Ecto neural progenitor cell (in vitro differentiated cells): ENCODE measurements around the gene RBM15B.
A peak's percentile ranks its signal among the peaks of the same experiment; 100 is the strongest.
"Not testable (repeated sequence)": the region's sequence is repeated elsewhere in the genome, so short reads cannot be mapped to it uniquely, and the experiment has no call there.

Experiments
- DNase-seq: peaks from one replicate; pipeline ENCODE4 v3.0.0-alpha.2; 2018; ENCODE audit warnings: low spot score

Gene RBM15B, protein sequence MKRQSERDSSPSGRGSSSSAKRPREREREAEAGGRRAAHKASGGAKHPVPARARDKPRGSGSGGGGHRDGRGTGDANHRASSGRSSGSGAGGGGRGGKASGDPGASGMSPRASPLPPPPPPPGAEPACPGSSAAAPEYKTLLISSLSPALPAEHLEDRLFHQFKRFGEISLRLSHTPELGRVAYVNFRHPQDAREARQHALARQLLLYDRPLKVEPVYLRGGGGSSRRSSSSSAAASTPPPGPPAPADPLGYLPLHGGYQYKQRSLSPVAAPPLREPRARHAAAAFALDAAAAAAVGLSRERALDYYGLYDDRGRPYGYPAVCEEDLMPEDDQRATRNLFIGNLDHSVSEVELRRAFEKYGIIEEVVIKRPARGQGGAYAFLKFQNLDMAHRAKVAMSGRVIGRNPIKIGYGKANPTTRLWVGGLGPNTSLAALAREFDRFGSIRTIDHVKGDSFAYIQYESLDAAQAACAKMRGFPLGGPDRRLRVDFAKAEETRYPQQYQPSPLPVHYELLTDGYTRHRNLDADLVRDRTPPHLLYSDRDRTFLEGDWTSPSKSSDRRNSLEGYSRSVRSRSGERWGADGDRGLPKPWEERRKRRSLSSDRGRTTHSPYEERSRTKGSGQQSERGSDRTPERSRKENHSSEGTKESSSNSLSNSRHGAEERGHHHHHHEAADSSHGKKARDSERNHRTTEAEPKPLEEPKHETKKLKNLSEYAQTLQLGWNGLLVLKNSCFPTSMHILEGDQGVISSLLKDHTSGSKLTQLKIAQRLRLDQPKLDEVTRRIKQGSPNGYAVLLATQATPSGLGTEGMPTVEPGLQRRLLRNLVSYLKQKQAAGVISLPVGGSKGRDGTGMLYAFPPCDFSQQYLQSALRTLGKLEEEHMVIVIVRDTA

DNA sequence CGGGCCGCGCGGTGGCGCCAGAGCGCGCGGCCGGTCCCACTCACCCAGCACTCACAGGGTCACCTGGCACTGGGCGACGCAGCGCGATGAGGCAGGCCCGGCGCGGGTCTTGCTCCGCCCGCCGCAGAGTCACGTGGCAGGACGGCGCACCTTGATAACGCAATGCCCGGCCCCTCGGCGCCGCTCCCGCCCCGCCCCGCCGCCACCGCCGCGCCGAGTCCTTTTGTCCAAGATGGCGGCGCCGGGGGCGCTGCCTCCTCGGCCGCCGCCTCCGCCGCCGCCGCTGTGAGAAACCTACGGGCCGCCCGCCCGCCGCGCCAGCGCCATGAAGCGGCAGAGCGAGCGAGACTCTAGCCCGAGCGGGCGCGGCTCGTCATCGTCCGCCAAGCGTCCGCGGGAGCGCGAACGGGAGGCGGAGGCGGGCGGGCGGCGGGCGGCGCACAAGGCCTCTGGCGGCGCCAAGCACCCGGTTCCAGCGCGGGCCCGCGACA lies at the start of gene RBM15B:
TSS of gene RBM15B (plus strand) at position 211 of the 491 bp plus-strand sequence. CDS start at position 326, 115 bp downstream.
- peak; percentile 99 for DNase-seq

DNA sequence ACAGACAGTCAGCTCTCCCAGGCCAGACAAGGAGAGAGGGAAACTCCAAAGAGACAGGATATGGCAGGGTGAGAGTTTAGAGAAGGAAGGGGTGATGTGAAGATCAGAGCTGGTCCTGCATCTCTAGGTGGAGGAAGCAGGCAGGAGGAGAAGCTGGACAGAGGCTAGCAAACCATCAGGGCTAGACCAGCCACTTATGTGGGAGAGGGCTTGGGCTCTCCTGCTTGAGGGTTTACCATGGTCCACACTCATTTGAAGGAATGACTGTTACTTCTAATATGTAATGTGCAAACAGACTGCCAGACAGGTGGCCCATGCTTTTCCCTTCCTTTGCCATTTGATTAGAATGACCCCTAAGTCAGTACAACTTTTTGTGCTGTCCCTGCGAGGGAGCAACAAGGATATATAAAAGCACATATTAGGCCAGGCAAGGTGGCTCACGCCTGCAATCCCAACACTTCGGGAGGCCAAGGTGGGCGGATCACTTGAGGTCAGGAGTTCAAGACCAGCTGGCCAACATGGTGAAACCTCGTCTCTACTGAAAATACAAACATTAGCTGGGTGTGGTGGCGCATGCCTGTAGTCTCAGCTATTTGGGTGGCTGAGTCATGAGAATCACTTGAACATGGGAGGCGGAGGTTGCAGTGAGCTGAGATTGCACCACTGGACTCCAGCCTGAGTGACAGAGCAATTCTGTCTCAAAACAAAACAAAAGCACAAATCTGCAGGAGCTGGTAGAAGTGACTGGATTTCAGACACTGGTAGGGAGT lies 47.0 kb upstream of the RBM15B start:
- DNase-seq, result no peak

DNA sequence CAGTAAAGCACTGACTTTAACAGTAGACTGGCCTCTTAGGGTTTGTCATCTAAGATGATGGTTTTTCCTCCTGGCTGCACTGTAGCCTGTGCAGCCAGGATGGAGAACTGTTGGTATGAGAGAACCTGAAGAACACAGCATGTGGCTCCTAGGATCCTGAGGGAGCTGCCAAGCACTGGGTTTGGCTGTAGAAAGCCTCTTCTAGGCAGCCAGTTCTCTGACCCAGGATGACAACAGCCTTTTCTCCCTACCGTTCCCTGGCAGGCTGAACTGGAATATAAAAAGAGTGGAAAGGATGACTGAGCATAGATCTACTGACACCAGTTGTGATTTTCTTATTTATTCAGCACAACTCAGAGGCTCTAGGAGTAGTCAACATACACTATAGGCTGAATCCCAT lies 40.3 kb upstream of the RBM15B start:
- no peak for DNase-seq

DNA sequence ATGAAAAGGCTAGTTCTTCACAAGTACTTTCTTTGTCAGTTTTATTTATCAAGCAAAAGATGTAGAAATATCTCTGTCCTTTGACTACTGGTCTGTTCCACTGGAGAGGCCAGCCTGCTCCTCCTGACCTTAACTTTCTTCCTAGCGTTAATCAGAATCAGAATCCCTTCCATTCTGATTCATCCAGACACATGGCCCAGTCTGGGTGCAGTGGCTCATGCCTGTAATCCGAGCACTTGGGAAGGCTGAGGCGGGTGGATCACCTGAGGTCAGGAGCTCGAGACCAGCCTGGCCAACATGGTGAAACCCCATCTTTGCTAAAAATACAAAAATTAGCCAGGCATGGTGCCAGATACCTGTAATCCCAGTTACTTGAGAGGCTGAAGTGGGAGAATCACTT lies 38.0 kb upstream of the RBM15B start:
- DNase-seq, result no peak

DNA sequence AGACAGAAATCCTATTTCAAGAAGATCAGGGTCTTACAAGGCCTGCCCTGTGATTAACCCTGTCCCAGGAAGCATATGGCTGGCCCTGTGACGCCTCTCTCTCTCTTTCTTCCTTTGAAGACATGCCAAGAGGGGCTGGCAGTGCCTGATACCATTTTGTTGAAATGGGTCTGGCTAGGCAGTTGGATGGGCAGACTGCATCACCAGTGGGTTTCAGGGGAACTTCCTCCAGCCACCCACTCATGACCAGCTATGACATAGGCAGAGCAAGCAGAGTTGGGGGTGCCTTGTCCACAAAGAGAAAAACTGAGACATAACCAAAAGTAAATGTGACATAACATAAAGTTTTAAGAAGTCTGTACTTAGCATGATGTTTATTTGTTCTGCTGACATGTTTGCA lies 37.4 kb upstream of the RBM15B start:
- no peak for DNase-seq

DNA sequence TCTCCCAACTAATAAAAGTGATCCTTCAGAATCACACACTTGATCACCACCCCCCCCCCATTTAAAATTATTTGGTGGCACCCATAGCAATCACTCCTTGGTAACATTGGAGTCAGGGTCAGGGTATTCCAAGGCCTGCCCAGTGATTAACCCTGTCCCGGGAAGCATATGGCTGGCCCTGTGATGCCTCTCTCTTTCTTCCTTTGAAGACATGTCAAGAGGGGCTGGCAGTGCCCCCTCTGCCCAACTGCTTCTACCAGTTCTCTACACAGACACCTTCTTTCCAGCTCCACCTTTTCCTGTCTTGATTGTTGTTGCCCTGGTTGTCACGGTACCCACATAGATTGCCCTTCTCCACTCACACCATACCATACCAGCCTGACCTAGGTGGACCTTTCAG lies 36.9 kb upstream of the RBM15B start:
- no peak for DNase-seq

DNA sequence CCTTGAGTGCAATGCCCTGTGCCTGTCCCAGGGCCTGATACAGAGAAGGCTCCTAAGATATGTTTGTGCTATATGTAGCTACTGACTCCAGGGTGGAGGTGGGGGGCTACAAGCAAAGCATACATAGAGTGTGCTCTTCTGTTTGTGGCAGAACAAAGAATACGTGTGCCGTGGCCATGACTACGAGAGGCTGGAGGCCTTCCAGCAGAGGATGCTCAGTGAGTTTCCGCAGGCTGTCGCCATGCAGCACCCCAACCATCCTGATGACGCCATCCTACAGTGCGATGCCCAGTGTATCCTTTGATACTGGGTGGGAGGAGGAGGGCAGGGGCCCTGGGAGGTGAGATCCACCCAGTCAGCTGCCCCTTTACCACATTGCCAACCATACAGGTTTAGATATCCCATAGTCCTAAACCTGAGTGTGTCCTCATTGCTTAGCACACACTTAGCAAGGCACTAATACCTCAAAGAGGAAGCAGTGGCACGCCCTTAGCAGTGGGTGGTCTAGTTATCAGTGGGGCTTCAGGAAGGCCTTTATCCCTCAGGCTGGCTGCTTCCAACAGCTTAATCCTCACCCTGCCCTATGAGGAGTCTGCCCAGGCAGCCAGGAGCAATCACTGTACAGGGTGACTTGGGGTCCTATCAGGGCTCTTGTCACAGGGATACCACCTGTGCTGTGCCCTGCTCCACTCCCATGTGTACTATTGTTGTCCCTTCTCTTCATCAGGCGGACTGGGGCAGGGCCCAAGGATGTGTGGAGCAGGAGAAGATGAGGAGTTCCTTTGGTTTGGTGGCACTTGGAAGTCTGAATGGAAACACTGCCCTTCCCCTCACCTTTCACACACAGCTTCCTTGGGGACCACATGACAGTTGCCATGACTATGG lies 36.1 kb upstream of the RBM15B start:
- no peak for DNase-seq

DNA sequence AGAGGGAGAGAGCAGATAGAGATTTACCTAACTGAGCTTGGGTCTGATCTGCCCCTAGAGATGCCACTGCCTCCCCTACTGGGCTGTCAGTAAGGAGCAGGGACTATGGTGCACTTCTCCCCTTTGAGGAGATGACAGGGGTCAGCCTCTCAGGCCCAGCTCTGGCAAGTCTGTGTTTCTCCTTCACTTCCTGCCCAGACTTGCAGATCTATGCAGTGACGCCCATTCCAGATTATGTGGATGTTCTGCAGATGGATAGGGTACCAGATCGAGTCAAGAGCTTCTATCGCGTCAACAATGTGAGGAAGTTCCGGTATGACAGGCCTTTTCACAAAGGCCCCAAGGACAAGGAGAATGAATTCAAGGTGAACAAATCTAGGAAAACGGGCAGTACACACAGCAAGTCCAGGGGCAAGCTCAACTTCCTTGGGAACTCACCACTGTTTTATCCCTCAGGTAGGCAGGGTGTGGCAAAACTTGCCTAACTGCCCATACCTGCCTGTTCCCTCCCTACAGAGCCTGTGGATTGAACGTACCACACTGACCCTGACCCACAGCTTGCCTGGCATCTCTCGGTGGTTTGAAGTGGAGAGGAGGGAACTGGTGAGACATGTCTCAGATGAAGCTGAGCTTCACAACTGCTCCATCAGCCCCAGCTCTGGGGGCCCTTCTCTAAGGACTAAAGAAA lies 35.0 kb upstream of the RBM15B start:
- DNase-seq, result no peak

DNA sequence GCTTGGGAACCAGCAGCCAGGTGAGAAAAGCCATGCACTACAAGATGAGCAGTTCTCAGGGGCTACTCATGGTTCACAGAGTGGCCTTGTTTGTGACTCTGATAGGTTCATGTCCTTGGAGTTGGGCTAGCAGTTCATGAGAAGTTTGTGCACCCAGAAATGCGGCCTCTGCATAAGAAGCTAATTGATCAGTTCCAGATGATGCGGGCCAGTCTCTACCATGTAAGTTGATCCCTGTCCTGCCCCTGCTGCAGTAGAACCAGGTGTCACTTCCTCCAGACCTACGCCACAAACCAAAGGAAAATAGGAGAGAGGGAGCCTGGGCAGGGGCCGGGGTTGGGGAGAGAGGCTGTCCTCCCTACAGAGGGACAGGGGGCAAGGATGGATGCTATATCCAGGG lies 33.2 kb upstream of the RBM15B start:
- DNase-seq, result no peak

DNA sequence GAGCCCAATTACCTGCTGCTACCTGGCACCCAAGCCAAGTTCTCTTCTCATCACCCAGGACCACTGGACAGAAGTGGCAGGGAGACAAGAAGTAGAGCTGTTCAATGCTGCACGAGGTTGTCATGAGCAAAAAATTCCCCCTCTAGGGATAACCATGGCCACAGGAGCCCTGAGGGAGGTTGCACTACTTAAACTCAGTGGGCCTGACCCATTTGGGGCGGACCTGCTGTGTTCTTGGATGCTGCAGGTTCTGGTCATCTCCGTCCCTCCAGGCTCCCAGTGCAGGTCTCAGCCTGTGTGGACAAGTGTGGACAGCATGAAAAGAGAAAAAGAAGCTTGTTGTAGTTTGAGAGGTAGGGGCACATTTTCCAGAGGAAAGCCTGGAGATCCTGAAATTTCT lies 32.1 kb upstream of the RBM15B start:
- DNase-seq, result no peak

DNA sequence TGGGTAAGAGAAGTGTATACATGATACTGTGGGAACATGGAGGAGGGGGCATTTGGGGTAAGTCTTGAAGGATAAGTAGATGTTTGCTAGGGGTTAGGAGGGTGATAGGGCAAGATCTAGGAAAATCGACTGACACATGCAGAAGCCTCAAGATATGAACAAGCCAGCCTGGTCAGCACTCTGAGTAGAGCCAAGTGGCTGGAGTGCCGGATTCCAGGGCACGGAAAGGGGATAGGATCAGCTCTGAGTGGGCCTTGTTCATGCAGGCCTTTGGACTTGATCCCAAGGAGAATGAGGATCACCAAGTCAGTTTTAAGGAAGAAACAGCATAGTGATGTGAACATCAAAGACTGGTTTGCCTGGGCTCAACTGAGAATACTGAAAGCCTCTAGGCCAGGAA lies 30.3 kb upstream of the RBM15B start:
- no peak for DNase-seq

DNA sequence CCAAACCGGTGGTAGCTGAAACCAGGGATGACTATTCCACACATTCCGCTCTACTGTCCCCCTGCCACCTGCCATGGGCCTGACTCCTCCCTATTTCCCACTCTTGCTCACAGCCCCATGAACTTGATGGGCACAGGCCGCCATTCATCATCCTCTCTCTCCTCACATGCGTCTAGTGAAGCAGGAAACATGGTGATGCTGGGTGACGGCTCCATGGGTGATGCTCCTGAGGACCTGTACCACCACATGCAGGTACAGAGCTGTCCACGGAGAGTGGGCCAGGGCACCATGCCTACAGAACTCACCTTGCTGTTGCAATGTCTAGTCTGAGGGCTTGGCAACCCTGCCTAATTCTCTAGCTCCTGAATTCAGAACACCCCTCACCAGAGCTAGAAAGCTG lies 29.3 kb upstream of the RBM15B start:
- no peak for DNase-seq

DNA sequence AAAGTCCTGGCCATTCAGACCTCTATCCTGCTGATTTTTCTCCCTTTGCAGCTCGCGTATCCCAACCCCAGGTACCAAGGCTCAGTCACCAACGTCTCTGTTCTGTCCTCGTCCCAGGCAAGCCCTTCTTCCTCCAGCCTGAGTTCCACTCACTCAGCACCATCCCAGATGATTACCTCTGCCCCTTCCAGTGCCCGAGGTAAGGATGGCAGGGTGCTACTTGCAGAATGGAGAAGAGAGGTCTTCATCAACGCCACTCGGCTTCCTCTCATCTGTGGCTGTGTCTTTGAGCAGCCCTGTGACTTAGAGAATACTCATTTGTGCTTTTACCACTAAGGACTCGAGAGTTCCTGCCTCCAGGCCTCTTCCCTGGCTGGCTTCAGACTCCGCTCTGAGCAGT lies 28.6 kb upstream of the RBM15B start:
- DNase-seq, result no peak

DNA sequence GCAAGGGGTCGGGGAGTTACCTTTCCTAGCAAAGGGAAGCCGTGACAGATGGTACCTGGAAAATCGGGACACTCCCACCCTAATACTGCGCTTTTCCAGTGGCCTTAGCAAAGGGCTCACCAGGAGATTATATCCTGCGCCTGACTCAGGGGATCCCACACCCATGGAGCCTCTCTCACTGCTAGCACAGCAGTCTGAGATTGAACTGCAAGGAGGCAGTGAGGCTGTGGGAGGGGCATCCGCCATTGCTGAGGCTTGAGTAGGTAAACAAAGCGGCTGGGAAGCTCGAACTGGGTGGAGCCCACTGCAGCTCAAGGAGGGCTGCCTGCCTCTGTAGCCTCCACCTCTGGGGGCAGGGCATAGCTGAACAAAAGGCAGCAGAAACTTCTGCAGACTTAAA lies 22.8 kb upstream of the RBM15B start:
- not testable (repeated sequence) for DNase-seq

DNA sequence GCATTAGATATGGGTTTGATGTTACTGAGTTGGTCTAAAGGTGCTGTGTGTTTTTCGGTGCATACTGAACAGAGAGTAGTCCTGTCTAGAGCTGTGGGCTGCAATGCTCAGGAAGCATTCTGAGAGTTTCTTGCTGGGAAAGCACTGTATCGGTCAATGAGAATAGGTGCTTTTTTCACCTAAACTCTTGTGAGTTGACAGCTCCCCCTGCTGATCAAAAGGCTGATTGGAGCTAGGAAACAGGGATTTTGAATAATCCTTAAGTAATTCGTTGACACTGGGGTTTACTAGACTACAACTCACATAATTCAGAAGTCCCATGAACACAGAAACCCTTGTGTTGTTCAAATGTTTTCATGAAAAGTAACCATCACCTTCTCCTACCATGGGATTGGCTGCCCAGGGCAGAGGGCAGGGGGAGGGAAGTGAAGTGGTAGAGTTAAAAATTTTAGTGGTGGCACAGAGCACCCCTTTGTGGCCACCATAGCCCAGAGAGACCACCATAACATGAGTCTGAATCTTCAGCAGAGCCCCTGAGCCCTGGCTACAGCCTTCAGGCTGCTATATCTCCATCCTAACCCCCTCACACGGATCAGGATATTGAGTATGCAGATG lies 19.0 kb upstream of the RBM15B start:
- peak; percentile 66 for DNase-seq

DNA sequence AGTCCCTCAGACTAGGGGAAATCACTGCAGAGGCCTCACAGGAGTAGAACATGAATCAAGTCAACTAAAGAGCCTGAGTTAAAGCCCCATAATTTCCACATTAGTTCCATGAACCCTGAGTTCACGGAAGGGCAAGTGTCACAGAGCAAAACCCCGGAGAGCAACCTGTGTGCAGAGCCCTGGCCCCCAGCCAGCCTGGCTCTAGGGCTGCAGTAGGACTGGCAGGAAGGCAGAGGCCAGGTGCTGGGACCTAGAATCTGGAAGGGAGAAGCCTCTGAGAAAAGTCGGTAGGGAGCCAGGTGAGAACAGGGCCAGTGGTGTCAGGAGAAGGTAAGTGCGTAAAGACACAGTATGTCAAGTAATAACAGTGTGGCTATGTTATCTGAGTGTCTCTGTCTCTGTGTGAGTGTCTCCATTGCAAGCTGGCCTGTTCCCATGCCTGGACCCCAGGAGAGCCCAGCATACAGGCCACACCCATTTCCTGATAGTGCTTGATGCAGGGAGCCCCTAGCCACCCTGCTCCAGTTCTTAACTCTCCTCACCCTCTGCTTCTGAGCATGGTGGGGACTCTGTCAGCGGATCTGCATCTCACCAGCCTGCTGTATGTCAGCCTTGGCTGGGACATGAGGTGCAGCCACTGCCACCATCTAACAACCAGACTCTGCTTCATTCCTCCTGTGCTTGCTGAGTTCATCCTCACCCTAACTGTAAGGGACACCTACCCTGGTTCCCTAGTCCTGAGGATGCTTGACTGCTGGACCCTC lies 17.2 kb upstream of the RBM15B start:
- no peak for DNase-seq

DNA sequence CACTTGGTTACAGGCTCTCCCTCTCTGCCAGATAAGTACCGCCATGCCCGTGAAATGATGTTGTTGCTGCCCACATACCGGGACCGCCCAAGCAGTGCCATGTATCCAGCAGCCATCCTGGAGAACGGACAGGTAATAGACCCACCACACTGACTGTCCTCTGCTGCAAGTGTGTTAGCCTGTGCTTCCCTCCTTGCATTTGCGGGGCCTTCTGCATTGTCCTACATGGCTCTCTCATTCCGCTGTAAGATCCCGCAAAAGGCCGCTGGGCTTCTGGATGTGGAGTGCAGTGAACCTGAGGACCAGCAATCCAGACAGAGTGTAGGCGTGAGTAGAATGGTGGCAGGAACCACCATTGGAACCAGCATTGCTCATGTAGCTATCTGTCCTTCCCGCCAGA lies 16.6 kb upstream of the RBM15B start:
- DNase-seq, result no peak

DNA sequence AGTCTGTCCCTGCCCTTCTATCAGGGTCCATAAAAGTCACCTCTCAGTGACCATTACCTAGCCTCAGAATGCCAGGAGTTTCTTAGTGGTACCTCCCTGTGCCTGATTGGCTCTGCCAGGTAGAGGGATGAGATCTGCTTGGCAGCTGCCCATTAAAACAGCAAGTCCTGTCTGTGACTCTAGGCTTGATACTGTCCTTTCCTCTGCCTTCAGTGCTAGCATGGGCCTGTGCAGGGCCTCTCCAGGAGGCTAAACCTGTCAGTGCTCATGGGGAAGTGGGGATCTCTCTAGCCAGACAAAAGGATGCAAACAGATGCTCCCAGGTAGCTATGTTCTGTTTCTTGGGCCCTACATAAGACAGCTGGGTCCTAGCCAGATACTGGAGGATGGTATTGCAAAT lies 15.9 kb upstream of the RBM15B start:
- DNase-seq, result no peak

DNA sequence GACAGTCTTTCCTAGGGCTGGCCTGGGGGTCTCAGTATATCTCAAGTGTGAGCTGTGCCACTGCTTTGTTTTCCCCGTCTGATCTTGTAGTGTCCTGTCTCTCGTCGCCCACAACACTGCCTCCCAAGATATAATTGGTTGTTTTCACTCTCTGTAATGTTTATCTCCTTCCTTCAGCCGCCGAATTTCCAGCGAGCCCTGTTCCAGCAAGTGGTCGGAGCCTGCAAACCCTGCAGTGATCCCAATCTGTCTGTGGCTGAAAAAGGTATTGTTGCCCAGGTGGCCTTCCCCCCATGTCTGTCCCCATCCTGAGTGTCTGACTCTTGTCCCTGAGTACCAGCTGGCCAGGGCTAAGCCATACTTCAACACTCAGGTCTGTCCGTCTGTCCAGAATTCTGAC lies 15.5 kb upstream of the RBM15B start:
- no peak for DNase-seq
